ENCODE measurements around the gene MBLAC1. TPM values are rescaled to one million over a fixed set of nuclear protein-coding genes. Genes with fewer than 3 reads are reported as not detected.

MBLAC1 gene
- total and polyA plus RNA-seq, 4 donors = 1.4 to 2.3 (median 1.8) TPM

GRCh38 chr7:100174582-100174981 lies 47.8 kb downstream of the MBLAC1 start:
- H3K9me3 ChIP-seq (ENCODE audit: control insufficient read depth, low read length) = no peaks in the 10 kb centered on the region
- no peak overlapping the region for H3K4me3 ChIP-seq (ENCODE audit: low read length in 2 of 2)
- H3K27ac ChIP-seq (ENCODE audit: low read depth in 1 of 2, low read length in 2 of 2) = no peak overlapping the region
- ATAC-seq (ENCODE audit: low FRiP score) = no peak
- H3K4me1 ChIP-seq (ENCODE audit: control insufficient read depth in 1 of 2, insufficient read depth in 2 of 2, low read length in 2 of 2) = no peaks in the 10 kb centered on the region
- WGBS, 2 donors = 86% methylated on average over 5 of the region's 5 CpGs
- peak in 1 of 2 donors; percentile 46 for DNase-seq
- intact Hi-C loops (cut with DNase I) = no loop called here
- no peaks in the 10 kb centered on the region for H3K27me3 ChIP-seq (ENCODE audit: control insufficient read depth in 1 of 2, insufficient read depth in 2 of 2, low read length in 1 of 2)
- no peaks in the 10 kb centered on the region for H3K36me3 ChIP-seq (ENCODE audit: control insufficient read depth in 1 of 2, insufficient read depth in 2 of 2, low read length in 1 of 2)

- H3K4me1 ChIP-seq (ENCODE audit: control insufficient read depth in 1 of 2, insufficient read depth in 2 of 2, low read length in 2 of 2) = no peaks in the 10 kb centered on the region
- ATAC-seq (ENCODE audit: low FRiP score) = no peak
- H3K9me3 ChIP-seq (ENCODE audit: control insufficient read depth, low read length) = no peaks in the 10 kb centered on the region
- peak in 1 of 2 donors; percentile 55 for DNase-seq
- H3K27me3 ChIP-seq (ENCODE audit: control insufficient read depth in 1 of 2, insufficient read depth in 2 of 2, low read length in 1 of 2) = no peaks in the 10 kb centered on the region
- H3K27ac ChIP-seq (ENCODE audit: low read depth in 1 of 2, low read length in 2 of 2) = no peak overlapping the region
- intact Hi-C loops (cut with DNase I) = no loop called here
- H3K36me3 ChIP-seq (ENCODE audit: control insufficient read depth in 1 of 2, insufficient read depth in 2 of 2, low read length in 1 of 2) = no peaks in the 10 kb centered on the region
- H3K4me3 ChIP-seq (ENCODE audit: low read length in 2 of 2) = no peak overlapping the region
- WGBS, 2 donors = 95% methylated on average over 14 of the region's 14 CpGs
These were observed 48.6 kb downstream of the MBLAC1 start for GRCh38 chr7:100175296-100175935.

- Histone ChIP-seq H3K27me3 (ENCODE audit: control insufficient read depth in 1 of 2, insufficient read depth in 2 of 2, low read length in 1 of 2) (no peaks in the 10 kb centered on the region), H3K27ac (ENCODE audit: low read depth in 1 of 2, low read length in 2 of 2) (no peak overlapping the region), H3K4me3 (ENCODE audit: low read length in 2 of 2) (peak overlapping the region in 1 of 2 donors; percentile 31), H3K4me1 (ENCODE audit: control insufficient read depth in 1 of 2, insufficient read depth in 2 of 2, low read length in 2 of 2) (no peaks in the 10 kb centered on the region), H3K36me3 (ENCODE audit: control insufficient read depth in 1 of 2, insufficient read depth in 2 of 2, low read length in 1 of 2) (no peaks in the 10 kb centered on the region), H3K9me3 (ENCODE audit: control insufficient read depth, low read length) (no peaks in the 10 kb centered on the region)
- intact Hi-C loops (cut with DNase I) = no loop called here
- WGBS, 2 donors = 58 to 66% methylated on average over 12 to 14 of the region's 14 CpGs
- ATAC-seq (ENCODE audit: low FRiP score) (no peak), DNase-seq (peak in 1 of 2 donors; percentile 59)
These were observed 49.6 kb downstream of the MBLAC1 start for GRCh38 chr7:100176096-100177044.

- peak; percentile 95 for ATAC-seq (ENCODE audit: low FRiP score)
- Histone ChIP-seq H3K4me3 (ENCODE audit: low read length in 2 of 2) (peak within 1 kb of the TSS in 1 of 2 donors; percentile 31), H3K4me1 (ENCODE audit: control insufficient read depth in 1 of 2, insufficient read depth in 2 of 2, low read length in 2 of 2) (no peaks in the 10 kb centered on the region), H3K9me3 (ENCODE audit: control insufficient read depth, low read length) (no peaks in the 10 kb centered on the region), H3K27ac (ENCODE audit: low read depth in 1 of 2, low read length in 2 of 2) (no peak within 1 kb of the TSS), H3K36me3 (ENCODE audit: control insufficient read depth in 1 of 2, insufficient read depth in 2 of 2, low read length in 1 of 2) (no peaks in the 10 kb centered on the region), H3K27me3 (ENCODE audit: control insufficient read depth in 1 of 2, insufficient read depth in 2 of 2, low read length in 1 of 2) (no peaks in the 10 kb centered on the region)
- intact Hi-C loops (cut with DNase I) = no loop called here
- peak; percentile 97 to 98 for DNase-seq
- 3% methylated on average over 75 to 78 of the region's 78 CpGs for WGBS, 2 donors
These were observed 50.6 kb downstream of the MBLAC1 start, which contains the start of the genes GPC2 and STAG3 for GRCh38 chr7:100177045-100178001. Gene GPC2 (minus strand): TSS chr7:100177381. CDS start chr7:100177199, 182 bp downstream. Gene STAG3 (plus strand): TSS chr7:100177918. CDS start chr7:100180557, 2,639 bp downstream.

Small RNAs within 50 kb of the gene (microRNA-seq; reads per million reads assigned to microRNA genes)
- 709 to 894 reads per million in 2 donors for gene MIR106B
- 450 to 895 reads per million in 2 donors for gene MIR25
- 0 reads per million in 2 donors for gene MIR4658
- 2,024 to 3,916 reads per million in 2 donors for gene MIR93

Other genes starting within 250 kb of the MBLAC1 start
- gene OR2AE1, start 249.9 kb upstream of the MBLAC1 start, total RNA-seq = under 1 TPM in 1 of 2 donors, not detected in 1; 0.36 TPM
- gene OR2AE1, start 249.9 kb upstream of the MBLAC1 start, polyA plus RNA-seq = not detected
- 10 to 100 TPM; 24.7 to 33.4 TPM for gene TRIM4, start 207.4 kb upstream of the MBLAC1 start, total RNA-seq
- gene TRIM4, start 207.4 kb upstream of the MBLAC1 start, polyA plus RNA-seq = 10 to 100 TPM; 16.4 to 20.3 TPM
- gene GJC3, start 197.3 kb upstream of the MBLAC1 start, total RNA-seq = under 1 TPM in 1 of 2 donors, not detected in 1; 0.57 TPM
- gene GJC3, start 197.3 kb upstream of the MBLAC1 start, polyA plus RNA-seq = not detected
- gene AZGP1, start 150.9 kb upstream of the MBLAC1 start, total RNA-seq = 1 to 10 TPM in 1 of 2 donors, under 1 TPM in 1; 0.63 to 1.3 TPM
- gene AZGP1, start 150.9 kb upstream of the MBLAC1 start, polyA plus RNA-seq = 1 to 10 TPM in 1 of 2 donors, under 1 TPM in 1; 0.13 to 3.5 TPM
- 10 to 100 TPM; 57.9 to 80.9 TPM for gene ZKSCAN1, start 111.4 kb upstream of the MBLAC1 start, total RNA-seq
- 10 to 100 TPM in 1 of 2 donors, 1 to 10 TPM in 1; 6.5 to 15.3 TPM for gene ZKSCAN1, start 111.4 kb upstream of the MBLAC1 start, polyA plus RNA-seq
- gene ZSCAN21, start 77.2 kb upstream of the MBLAC1 start, total RNA-seq = 10 to 100 TPM in 1 of 2 donors, 1 to 10 TPM in 1; 7.9 to 10.7 TPM
- gene ZSCAN21, start 77.2 kb upstream of the MBLAC1 start, polyA plus RNA-seq = 10 to 100 TPM in 1 of 2 donors, 1 to 10 TPM in 1; 7.0 to 10.3 TPM
- gene ZNF3, start 45.2 kb upstream of the MBLAC1 start, total RNA-seq = 10 to 100 TPM; 22.0 to 26.7 TPM
- 10 to 100 TPM in 1 of 2 donors, 1 to 10 TPM in 1; 6.3 to 24.1 TPM for gene ZNF3, start 45.2 kb upstream of the MBLAC1 start, polyA plus RNA-seq
- gene COPS6, start 38.0 kb upstream of the MBLAC1 start, total RNA-seq = 10 to 100 TPM; 79.7 to 81.0 TPM
- gene COPS6, start 38.0 kb upstream of the MBLAC1 start, polyA plus RNA-seq = 100 to 1,000 TPM in 1 of 2 donors, 10 to 100 TPM in 1; 73.9 to 132 TPM
- gene MCM7, start 25.6 kb upstream of the MBLAC1 start, total RNA-seq = 10 to 100 TPM; 27.1 to 45.8 TPM
- gene MCM7, start 25.6 kb upstream of the MBLAC1 start, polyA plus RNA-seq = 10 to 100 TPM; 47.2 to 90.8 TPM
- 10 to 100 TPM; 14.9 to 20.5 TPM for gene AP4M1, start 25.3 kb upstream of the MBLAC1 start, total RNA-seq
- gene AP4M1, start 25.3 kb upstream of the MBLAC1 start, polyA plus RNA-seq = 10 to 100 TPM in 1 of 2 donors, 1 to 10 TPM in 1; 8.1 to 60.9 TPM
- 10 to 100 TPM; 31.7 to 38.7 TPM for gene TAF6, start 7.6 kb upstream of the MBLAC1 start, total RNA-seq
- gene TAF6, start 7.6 kb upstream of the MBLAC1 start, polyA plus RNA-seq = 10 to 100 TPM; 24.2 to 39.3 TPM
- gene CNPY4, start 7.3 kb upstream of the MBLAC1 start, total RNA-seq = 10 to 100 TPM; 14.0 to 29.5 TPM
- gene CNPY4, start 7.3 kb upstream of the MBLAC1 start, polyA plus RNA-seq = 10 to 100 TPM; 17.2 to 35.0 TPM
- gene LAMTOR4, start 22.0 kb downstream of the MBLAC1 start, total RNA-seq = 100 to 1,000 TPM in 1 of 2 donors, 10 to 100 TPM in 1; 80.2 to 104 TPM
- 100 to 1,000 TPM; 267 to 310 TPM for gene LAMTOR4, start 22.0 kb downstream of the MBLAC1 start, polyA plus RNA-seq
- 10 to 100 TPM; 16.5 to 17.4 TPM for gene TRAPPC14, start 31.8 kb downstream of the MBLAC1 start, total RNA-seq
- gene TRAPPC14, start 31.8 kb downstream of the MBLAC1 start, polyA plus RNA-seq = 10 to 100 TPM in 1 of 2 donors, 1 to 10 TPM in 1; 3.6 to 28.2 TPM
- gene GAL3ST4, start 41.6 kb downstream of the MBLAC1 start, total RNA-seq = 10 to 100 TPM in 1 of 2 donors, 1 to 10 TPM in 1; 4.4 to 14.9 TPM
- 10 to 100 TPM in 1 of 2 donors, 1 to 10 TPM in 1; 5.8 to 12.5 TPM for gene GAL3ST4, start 41.6 kb downstream of the MBLAC1 start, polyA plus RNA-seq
- gene GPC2, start 50.4 kb downstream of the MBLAC1 start, total RNA-seq = 1 to 10 TPM in 1 of 2 donors, under 1 TPM in 1; 0.78 to 3.7 TPM
- gene GPC2, start 50.4 kb downstream of the MBLAC1 start, polyA plus RNA-seq = 1 to 10 TPM in 1 of 2 donors, under 1 TPM in 1; 0.63 to 1.2 TPM
- gene STAG3, start 51.0 kb downstream of the MBLAC1 start, total RNA-seq = 1 to 10 TPM in 1 of 2 donors, under 1 TPM in 1; 0.96 to 1.5 TPM
- gene STAG3, start 51.0 kb downstream of the MBLAC1 start, polyA plus RNA-seq = 1 to 10 TPM in 1 of 2 donors, under 1 TPM in 1; 0.13 to 1.7 TPM
- 1 to 10 TPM in 1 of 2 donors, under 1 TPM in 1; 0.23 to 2.1 TPM for gene PVRIG, start 93.0 kb downstream of the MBLAC1 start, total RNA-seq
- under 1 TPM in 1 of 2 donors, not detected in 1; 0.25 TPM for gene PVRIG, start 93.0 kb downstream of the MBLAC1 start, polyA plus RNA-seq
- gene SPDYE3, start 180.7 kb downstream of the MBLAC1 start, total RNA-seq = not detected
- not detected for gene SPDYE3, start 180.7 kb downstream of the MBLAC1 start, polyA plus RNA-seq
- 10 to 100 TPM; 30.7 to 51.2 TPM for gene PILRB, start 231.2 kb downstream of the MBLAC1 start, total RNA-seq
- gene PILRB, start 231.2 kb downstream of the MBLAC1 start, polyA plus RNA-seq = 100 to 1,000 TPM in 1 of 2 donors, 10 to 100 TPM in 1; 13.9 to 186 TPM
- 10 to 100 TPM; 11.2 to 21.5 TPM for gene PILRA, start 246.5 kb downstream of the MBLAC1 start, total RNA-seq
- gene PILRA, start 246.5 kb downstream of the MBLAC1 start, polyA plus RNA-seq = 10 to 100 TPM in 1 of 2 donors, 1 to 10 TPM in 1; 5.8 to 10.6 TPM

Measured in aorta (tissue), 5 donors.